Measurements from ENCODE around the gene DCTN2.

GRCh38 chr12:57552835-57553313 lies 5.9 kb upstream of the DCTN2 start:
- TF ChIP-seq CTCF (IDR thresholded peaks at IDR 0.05) (no peak), POLR2A (IDR thresholded peaks at IDR 0.05; ENCODE audit: low read length) (no peak), REST (IDR thresholded peaks at IDR 0.05) (no peak)

Data from A549 (cell line).